ENCODE data around the gene TTC39B.

Gene TTC39B

DNA sequence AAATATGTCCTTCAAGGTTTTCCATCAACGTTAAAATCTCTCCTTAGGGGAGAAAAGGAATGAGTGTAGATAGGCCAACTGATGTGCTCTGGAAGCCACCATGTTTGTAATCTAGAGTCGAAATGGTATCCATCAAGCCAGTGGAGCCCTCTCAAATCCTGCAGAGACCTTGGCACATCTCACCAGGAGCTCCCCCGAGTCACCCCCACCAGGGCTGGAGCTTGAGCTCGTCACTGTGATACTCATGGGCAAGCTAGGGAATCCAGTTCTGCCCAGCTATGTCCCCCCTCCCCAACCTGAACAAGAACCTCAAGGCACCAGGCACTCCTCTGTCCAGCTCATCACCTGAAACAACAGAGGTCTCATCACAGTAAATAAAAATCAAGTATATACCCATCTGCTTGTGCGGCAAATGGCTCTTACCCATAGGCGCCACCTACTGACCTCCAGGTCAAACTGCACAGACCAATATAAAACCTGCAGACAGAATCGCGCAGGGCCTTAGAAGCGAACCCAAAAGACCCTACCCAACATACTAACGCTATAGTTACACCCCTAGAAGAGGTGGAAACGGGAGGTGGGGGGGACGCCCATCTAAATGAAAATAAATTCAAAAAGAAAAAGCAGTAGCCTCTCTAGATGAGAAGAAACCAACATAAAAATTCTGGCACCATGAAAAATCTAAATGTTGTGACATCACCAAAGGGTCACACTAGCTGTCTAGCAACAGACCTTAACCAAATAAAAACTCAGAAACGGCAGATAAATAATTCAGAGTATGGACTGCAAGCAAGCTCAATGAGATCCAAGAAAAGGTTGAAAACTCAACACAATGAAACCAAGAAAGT, 75.0 kb downstream of the TTC39B start:
- TF ChIP-seq, protein P1, sequence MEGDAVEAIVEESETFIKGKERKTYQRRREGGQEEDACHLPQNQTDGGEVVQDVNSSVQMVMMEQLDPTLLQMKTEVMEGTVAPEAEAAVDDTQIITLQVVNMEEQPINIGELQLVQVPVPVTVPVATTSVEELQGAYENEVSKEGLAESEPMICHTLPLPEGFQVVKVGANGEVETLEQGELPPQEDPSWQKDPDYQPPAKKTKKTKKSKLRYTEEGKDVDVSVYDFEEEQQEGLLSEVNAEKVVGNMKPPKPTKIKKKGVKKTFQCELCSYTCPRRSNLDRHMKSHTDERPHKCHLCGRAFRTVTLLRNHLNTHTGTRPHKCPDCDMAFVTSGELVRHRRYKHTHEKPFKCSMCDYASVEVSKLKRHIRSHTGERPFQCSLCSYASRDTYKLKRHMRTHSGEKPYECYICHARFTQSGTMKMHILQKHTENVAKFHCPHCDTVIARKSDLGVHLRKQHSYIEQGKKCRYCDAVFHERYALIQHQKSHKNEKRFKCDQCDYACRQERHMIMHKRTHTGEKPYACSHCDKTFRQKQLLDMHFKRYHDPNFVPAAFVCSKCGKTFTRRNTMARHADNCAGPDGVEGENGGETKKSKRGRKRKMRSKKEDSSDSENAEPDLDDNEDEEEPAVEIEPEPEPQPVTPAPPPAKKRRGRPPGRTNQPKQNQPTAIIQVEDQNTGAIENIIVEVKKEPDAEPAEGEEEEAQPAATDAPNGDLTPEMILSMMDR (IDR thresholded peaks at IDR 0.05; ENCODE audit: insufficient read depth, low read length, missing control alignments) = peak; percentile 37
- ChIA-PET POLR2A (no interaction called here), CTCF (interaction anchor here (0.6 to 2.3 kb wide), 11 partner anchors 8 to 78 kb away, joined by 3 to 19 read pairs (median 4); no protein-coding TSS in a partner anchor)

DNA sequence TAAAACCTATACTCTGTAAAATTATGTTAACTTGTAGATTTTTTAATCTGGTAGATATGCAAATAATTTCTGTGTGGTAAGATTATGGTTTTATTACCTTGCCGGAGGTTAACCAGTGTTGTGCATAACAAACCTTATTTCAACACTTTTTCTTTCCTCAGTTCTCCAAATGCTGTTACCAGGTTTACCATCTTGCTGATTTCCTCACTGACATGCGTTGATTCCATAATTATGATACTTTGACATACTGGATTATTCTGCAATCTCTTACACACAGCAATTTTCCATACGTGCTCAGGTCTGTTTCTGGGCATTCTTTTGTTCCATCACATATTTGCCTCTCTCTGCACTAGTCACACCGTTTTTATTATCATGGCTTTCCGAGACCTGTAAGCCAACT, 77.6 kb downstream of the TTC39B start:
- no peak overlapping the region for H3K4me3 ChIP-seq (ENCODE audit: low read depth, low read length)
- no peak for DNase-seq (ENCODE audit: low read depth, low spot score)
- ChIA-PET CTCF (no interaction called here), POLR2A (no interaction called here)
- TF ChIP-seq, protein P1 (IDR thresholded peaks at IDR 0.05; ENCODE audit: insufficient read depth, low read length, missing control alignments) = no peak

More for the DNA sequence above, 75.0 kb downstream of the TTC39B start:
- no peak overlapping the region for H3K4me3 ChIP-seq (ENCODE audit: low read depth, low read length)
- no peak for DNase-seq (ENCODE audit: low read depth, low spot score)

DNA sequence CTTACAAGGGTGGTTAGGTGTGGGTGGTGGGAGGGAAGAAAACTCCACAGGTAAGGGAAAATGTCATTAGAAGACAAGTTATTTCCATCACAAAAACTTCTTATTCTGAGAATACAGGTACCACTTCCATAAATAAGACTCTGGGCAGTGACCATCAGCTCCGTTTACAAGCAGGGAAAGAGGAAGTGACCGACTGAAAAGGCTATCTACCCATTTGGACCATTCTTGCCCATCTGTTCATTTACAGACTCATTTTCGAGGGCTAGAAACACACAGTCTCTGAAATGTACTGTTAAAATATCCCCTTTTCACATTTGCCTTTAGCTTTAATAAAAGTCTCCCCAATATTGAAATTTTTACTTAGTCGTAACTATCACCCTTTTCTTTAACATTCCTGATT, 79.5 kb downstream of the TTC39B start:
- no peak overlapping the region for H3K4me3 ChIP-seq (ENCODE audit: low read depth, low read length)
- ChIA-PET CTCF (interaction anchor here (1.1 to 1.3 kb wide), 3 partner anchors 14 to 18 kb away, joined by 3 to 4 read pairs (median 3); no protein-coding TSS in a partner anchor), POLR2A (no interaction called here)
- DNase-seq (ENCODE audit: low read depth, low spot score) = no peak
- TF ChIP-seq, protein P1 (IDR thresholded peaks at IDR 0.05; ENCODE audit: insufficient read depth, low read length, missing control alignments) = no peak

DNA sequence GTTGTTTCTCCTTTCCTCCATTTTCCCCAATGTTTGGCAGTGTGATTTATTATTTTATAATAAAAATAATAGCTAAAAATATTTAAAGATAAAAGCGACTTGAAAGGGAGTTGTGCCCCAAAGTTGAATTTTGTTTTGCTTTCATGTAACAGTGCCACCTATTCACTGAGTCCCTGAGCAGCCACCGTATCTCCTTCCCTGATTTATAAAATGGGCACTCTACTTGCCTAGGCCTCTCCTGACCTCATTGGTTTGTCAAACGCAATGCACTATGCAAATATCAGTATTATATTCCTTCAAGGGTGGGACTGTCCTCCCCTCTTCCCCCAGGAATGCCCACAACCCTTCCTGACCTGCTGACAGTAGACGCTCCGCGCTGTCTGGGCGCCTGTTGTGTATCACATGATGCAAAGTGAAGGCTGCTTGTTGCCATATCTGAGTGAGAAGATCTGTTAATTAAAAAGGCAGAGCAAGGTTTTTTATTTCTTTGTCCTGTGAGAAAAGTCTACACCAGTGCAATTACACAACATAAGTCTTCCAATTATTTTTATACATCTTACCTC, 81.4 kb downstream of the TTC39B start:
- no peak for DNase-seq (ENCODE audit: low read depth, low spot score)
- H3K4me3 ChIP-seq (ENCODE audit: low read depth, low read length) = no peak overlapping the region
- ChIA-PET CTCF (interaction anchor here (1.2 to 3.0 kb wide), 3 partner anchors 16 to 79 kb away, joined by 3 to 13 read pairs (median 4); no protein-coding TSS in a partner anchor), POLR2A (no interaction called here)
- TF ChIP-seq, protein P1 (IDR thresholded peaks at IDR 0.05; ENCODE audit: insufficient read depth, low read length, missing control alignments) = no peak

DNA sequence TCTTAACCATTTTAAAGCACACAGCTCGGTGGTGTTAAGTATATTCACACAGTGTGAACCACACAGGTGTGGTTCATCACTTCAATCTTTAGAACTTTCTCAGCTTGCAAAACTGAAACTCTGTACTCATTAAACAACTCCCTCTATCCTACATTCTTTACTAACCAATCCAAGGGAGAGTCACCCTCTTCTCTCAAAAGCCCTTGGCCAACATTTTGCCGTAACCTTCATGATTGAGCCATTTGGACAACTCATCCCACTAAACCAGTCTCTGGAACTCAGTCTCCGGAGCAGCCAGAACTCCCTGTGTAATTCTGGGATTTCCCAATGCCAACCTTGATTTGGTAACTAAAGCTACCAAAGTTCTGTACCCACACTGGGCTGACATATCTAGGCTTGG, 84.7 kb downstream of the TTC39B start:
- H3K4me3 ChIP-seq (ENCODE audit: low read depth, low read length) = no peak overlapping the region
- TF ChIP-seq, protein P1 (IDR thresholded peaks at IDR 0.05; ENCODE audit: insufficient read depth, low read length, missing control alignments) = no peak
- DNase-seq (ENCODE audit: low read depth, low spot score) = no peak
- POLR2A ChIA-PET = interaction anchor here (1.0 kb wide), 1 partner anchor 84 kb away, joined by 3 read pairs; no protein-coding TSS in a partner anchor
- CTCF ChIA-PET = interaction anchor here (0.6 to 3.5 kb wide), 4 partner anchors 10 to 175 kb away, joined by 3 to 46 read pairs (median 12); no protein-coding TSS in a partner anchor

DNA sequence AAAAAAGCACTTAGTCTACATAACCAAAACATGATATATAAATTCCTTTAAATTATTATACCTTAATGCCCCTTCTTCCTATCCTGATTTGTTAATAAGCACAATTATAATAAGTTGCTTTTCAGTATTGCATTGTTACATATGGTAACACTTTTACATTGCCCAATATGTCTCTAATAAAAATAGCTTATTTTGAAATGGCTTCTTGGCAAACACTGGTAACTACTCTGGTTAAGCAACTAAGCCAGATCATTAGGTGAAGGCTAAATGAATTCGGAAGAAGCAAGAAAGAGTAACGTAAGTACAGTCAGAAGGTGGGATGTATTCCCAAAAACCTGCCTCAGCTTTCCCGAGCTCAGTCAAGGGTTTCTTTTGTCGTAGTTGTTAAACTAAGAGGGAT, 85.3 kb downstream of the TTC39B start:
- ChIA-PET CTCF (interaction anchor here (0.6 to 3.5 kb wide), 4 partner anchors 10 to 176 kb away, joined by 3 to 46 read pairs (median 12); no protein-coding TSS in a partner anchor), POLR2A (interaction anchor here (1.0 kb wide), 1 partner anchor 85 kb away, joined by 3 read pairs; no protein-coding TSS in a partner anchor)
- DNase-seq (ENCODE audit: low read depth, low spot score) = no peak
- TF ChIP-seq, protein P1 (IDR thresholded peaks at IDR 0.05; ENCODE audit: insufficient read depth, low read length, missing control alignments) = no peak
- no peak overlapping the region for H3K4me3 ChIP-seq (ENCODE audit: low read depth, low read length)
